GM21737 (cell line): ENCODE data around the gene CCDC200.
"Not testable (repeated sequence)": the region's sequence is repeated elsewhere in the genome, so short reads cannot be mapped to it uniquely, and the experiment has no call there.

ENCODE experiments used
- ATAC-seq: cut with Tn5 transposase; IDR thresholded peaks from one replicate; pipeline ENCODE4 v1.9.1; 2021; ENCODE audit warnings: mild to moderate bottlenecking, moderate library complexity; ENCODE audit not compliant: unreplicated experiment

CCDC200 gene

DNA sequence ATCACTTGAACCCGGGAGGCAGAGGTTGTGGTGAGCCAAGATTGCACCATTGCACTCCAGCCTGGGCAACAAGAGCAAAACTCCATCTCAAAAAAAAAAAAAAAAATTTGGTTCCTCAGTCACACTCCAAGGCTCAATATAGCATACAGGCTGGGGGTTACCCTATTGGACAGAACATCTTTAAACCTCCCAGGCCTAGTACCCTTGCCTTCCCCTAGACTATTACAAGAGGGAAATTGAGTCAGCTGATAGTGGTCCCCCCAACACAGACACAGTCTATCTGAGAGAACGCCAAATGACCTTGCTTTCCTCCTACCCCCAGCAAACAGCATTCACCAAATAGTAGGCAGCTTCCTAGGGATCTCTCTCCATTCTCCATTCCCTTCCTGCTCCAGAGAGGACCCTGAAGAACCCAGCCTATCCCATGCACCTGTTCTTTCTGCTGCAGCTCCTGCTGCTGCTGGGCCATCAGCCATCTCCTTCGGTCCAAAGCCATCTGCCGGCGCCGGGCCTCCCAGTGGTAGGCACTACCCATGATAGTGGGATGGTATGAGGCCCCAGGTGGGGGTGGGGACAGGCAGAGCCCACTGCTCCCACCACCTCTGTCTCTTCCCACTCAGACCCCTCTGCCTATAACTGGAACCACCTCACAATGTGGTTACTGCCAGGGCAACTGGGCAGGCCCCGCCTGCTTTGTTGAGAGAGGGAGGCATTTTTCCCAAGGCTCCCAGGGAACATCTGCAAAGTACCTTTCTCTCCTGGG is at the start of gene CCDC200:
CCDC200 (minus strand) TSS at position 604 of the 763 bp plus-strand sequence; CDS start at position 535, 69 bp downstream.
- ATAC-seq, result not testable (repeated sequence)

DNA sequence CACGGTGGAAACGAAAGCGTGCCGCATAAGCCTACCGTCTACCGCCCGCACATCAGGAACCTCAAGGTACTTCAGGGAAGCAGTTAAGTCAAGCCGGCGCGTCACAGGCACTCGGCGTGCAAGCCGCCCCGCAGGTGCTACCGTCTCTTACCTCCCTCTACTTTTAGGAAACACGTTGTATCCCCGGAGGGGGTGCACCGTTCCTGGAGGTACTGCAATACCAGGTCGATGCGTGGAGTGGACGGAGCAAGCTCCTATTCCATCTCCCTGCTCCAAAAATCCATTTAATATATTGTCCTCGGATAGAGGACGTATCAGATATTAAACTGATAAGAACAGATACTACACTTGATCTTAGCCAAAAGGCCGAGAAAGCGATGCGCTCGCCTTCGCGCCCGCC is 44.5 kb upstream of the CCDC200 start:
- not testable (repeated sequence) for ATAC-seq

DNA sequence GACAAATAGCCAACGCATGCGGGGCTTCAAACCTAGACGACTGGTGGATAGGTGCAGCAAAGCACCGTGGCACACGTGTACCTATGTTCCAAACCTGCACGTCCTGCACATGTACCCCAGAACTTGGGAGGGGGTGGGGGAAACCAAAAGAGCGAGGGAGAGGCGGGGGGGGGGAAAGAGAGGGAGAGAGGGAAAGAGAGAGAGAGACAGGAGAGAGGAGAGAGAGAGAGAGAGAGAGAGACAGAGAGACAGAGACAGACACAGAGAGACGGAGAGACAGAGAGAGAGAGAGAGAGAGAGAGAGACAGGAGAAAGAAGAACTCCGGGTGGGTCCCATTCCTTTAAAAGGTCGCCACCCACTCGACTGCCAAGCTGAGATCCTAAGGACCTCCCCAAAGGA is 44.1 kb upstream of the CCDC200 start:
- not testable (repeated sequence) for ATAC-seq

DNA sequence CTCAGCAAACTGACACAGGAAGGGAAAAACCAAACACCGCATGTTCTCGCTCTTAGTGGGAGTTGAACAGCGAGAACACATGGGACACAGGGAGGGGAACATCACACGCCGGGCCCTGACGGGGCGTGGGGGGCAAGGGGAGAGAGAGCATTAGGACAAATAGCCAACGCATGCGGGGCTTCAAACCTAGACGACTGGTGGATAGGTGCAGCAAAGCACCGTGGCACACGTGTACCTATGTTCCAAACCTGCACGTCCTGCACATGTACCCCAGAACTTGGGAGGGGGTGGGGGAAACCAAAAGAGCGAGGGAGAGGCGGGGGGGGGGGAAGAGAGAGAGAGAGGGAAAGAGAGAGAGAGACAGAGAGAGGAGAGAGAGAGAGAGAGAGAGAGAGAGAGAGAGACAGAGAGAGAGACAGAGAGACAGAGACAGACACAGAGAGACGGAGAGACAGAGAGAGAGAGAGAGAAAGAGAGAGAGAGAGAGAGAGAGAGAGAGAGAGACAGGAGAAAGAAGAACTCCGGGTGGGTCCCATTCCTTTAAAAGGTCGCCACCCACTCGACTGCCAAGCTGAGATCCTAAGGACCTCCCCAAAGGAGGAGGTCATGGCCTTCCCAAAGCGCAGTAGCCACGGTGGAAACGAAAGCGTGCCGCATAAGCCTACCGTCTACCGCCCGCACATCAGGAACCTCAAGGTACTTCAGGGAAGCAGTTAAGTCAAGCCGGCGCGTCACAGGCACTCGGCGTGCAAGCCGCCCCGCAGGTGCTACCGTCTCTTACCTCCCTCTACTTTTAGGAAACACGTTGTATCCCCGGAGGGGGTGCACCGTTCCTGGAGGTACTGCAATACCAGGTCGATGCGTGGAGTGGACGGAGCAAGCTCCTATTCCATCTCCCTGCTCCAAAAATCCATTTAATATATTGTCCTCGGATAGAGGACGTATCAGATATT is 42.4 kb upstream of the CCDC200 start:
- not testable (repeated sequence) for ATAC-seq

DNA sequence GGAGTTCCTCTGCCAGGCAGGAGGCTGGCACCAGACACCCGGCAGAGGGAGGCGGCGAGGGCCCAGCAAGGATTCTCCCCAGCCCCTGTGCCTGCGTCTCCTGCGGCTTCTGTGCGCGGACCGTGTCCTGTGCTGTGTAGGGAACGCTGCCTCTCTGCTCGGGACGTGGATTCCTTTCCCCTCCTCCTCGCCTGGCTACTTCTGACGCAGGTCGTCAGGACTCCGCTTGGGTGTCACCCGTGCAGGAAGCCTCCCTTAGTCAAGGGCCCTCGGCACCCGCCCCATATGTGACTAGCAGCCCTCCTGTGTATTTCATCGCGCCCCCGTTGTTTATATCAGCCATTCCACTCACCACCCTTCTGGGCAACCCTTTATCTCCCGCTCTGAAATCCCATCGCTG is 18.0 kb upstream of the CCDC200 start:
- ATAC-seq, result not testable (repeated sequence)

DNA sequence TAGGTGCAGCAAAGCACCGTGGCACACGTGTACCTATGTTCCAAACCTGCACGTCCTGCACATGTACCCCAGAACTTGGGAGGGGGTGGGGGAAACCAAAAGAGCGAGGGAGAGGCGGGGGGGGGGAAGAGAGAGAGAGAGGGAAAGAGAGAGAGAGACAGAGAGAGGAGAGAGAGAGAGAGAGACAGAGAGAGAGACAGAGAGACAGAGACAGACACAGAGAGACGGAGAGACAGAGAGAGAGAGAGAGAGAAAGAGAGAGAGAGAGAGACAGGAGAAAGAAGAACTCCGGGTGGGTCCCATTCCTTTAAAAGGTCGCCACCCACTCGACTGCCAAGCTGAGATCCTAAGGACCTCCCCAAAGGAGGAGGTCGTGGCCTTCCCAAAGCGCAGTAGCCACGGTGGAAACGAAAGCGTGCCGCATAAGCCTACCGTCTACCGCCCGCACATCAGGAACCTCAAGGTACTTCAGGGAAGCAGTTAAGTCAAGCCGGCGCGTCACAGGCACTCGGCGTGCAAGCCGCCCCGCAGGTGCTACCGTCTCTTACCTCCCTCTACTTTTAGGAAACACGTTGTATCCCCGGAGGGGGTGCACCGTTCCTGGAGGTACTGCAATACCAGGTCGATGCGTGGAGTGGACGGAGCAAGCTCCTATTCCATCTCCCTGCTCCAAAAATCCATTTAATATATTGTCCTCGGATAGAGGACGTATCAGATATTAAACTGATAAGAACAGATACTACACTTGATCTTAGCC is 12.4 kb upstream of the CCDC200 start:
- not testable (repeated sequence) for ATAC-seq

DNA sequence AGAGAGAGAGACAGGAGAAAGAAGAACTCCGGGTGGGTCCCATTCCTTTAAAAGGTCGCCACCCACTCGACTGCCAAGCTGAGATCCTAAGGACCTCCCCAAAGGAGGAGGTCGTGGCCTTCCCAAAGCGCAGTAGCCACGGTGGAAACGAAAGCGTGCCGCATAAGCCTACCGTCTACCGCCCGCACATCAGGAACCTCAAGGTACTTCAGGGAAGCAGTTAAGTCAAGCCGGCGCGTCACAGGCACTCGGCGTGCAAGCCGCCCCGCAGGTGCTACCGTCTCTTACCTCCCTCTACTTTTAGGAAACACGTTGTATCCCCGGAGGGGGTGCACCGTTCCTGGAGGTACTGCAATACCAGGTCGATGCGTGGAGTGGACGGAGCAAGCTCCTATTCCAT is 11.2 kb upstream of the CCDC200 start:
- not testable (repeated sequence) for ATAC-seq

DNA sequence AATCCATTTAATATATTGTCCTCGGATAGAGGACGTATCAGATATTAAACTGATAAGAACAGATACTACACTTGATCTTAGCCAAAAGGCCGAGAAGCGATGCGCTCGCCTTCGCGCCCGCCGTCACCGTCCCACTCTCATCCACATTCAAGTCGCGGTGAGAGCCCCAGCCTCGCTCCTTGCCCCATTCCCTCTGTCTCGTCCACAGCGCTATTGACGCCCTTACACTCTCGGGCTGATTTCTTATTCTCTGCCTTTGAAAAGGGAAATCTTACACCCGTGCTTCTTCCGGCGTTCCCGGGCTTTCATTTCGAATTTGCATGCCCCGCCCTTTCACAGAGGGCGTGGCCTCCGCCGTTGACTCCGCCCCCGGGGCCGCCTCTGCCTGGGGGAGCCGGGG is 5.5 kb upstream of the CCDC200 start, which contains the start of gene RNU2-1:
RNU2-1 (minus strand) TSS at position 101 of the 400 bp plus-strand sequence.
- ATAC-seq, result not testable (repeated sequence)

DNA sequence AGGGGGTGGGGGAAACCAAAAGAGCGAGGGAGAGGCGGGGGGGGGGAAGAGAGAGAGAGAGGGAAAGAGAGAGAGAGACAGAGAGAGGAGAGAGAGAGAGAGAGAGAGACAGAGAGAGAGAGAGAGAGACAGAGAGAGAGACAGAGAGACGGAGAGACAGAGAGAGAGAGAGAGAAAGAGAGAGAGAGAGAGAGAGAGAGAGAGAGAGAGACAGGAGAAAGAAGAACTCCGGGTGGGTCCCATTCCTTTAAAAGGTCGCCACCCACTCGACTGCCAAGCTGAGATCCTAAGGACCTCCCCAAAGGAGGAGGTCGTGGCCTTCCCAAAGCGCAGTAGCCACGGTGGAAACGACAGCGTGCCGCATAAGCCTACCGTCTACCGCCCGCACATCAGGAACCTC is 4.8 kb upstream of the CCDC200 start:
- not testable (repeated sequence) for ATAC-seq

DNA sequence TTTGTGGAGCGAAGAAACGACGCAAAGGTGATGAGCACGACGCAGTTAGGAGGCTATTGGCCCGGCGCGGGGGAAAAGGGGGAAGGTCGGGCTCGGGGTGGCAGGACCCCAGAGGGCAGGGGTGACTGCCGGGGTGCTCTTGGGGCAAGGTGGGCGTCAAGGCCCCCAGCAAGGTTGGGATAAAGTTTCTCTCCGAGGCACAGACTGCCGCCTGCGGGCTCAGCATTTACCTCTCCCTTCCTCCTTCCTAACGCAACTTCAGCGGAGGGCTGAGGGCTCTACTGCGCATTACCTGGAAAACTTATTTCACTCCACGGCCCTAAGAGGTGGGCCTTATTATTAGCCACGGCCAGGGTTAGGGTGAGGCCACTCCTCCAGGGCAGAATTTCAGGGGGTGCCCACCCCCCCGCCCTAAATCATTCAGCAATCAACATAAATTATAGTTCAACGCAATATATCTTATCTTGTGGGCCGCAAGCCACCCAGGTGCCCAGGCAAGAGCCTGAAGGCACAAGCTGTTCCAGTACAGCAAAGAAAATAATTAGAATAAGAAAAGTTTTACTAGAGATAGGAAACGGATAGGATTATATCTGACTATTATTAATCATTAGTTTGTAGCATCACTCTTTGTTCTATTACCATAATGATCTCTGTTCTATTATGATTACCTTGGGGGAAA is 3.7 kb upstream of the CCDC200 start:
- ATAC-seq, result not testable (repeated sequence)

DNA sequence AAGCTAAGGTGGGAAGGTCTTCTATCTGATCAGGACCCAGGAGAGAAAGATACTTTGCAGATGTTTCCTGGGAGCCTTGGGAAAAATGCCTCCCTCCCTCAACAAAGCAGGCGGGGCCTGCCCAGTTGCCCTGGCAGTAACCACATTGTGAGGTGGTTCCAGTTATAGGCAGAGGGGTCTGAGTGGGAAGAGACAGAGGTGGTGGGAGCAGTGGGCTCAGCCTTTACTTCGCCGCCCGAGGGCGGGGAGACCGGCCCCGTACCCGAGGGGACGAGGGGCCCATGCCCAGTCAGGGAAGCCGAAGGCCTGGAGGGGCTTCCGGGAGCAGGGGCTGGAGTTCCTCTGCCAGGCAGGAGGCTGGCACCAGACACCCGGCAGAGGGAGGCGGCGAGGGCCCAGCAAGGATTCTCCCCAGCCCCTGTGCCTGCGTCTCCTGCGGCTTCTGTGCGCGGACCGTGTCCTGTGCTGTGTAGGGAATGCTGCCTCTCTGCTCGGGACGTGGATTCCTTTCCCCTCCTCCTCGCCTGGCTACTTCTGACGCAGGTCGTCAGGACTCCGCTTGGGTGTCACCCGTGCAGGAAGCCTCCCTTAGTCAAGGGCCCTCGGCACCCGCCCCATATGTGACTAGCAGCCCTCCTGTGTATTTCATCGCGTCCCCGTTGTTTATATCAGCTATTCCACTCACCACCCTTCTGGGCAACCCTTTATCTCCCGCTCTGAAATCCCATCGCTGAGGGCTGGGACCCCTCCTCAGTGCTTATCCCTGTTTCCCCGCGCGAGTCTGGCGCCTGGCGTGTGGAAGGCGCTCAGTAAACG is 3.0 kb upstream of the CCDC200 start:
- not testable (repeated sequence) for ATAC-seq

DNA sequence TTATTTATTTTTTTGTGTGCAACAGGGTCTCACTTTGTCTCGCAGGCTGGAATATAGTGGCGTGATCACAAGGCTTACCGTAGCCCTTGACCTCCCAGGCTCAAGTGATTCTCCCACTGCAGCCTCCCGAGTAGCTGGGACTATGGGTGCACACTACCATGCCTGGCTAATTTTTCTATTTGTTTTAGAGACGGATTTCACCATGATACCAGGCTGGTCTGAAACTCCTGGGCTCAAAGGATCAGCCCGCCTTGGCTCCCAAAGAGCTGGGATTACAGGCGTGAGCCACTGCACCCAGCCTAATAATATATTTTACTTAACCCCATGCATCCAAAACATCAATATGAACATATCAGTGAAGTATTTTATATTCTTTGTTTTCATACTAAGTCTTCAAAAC is 2.0 kb downstream of the CCDC200 start:
- ATAC-seq, result no peak

DNA sequence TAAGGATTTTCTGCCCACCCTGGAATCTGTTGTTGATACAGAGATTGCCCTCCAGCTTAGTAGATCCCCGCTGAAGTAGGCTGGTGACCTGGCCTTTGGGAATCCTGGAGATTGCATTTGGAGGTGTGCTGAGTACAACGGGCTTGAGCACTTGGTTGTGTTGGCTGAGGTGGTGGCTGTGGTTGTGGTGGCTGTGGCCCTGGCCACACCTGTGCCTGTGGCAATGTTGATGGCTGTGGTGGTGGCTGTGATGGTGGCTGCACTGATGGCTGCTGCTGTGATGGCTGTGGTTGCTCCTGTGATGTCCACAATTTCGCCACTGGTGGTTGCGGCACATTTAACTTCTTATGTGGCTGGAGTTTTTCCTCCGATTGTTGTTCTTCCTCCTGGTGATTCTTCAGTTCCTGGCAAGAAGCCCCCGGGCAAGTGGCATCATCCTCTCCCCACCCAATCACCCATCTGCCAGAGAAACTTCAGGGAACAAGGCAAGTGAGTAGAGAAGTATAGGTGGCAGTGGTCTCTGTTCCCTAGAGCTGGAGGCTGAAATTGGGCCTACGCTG is 4.2 kb downstream of the CCDC200 start:
- ATAC-seq, result no peak

DNA sequence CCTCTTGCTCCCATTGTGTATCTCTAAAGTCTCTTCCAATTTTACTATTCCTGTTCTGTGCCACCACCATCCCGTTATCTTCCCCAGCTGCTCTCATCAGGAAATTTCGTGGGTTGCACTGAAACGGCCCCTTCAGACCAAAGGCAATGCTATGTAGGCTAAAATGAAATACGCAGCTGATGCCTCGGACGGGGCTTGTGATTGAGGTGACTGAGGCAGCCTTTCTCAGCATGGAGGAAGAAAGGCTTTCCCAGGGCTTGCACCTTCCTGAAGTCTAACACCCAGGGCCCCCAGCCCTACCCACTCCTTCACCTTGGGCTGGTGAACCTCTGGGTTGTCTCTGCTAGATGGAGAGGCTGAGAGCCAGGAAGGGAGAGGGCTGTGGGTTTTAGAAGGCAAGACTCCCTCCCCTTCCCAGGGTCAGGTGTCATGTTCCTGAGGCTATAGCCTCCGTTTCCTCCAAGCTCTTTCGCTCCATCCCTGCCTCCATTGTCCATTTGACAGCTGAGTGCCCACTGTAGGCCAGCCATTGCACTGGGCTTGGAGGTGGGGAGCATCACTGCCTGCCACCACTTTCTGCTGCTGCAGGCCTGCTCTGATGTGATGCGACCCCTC is 7.8 kb downstream of the CCDC200 start:
- ATAC-seq, result no peak

DNA sequence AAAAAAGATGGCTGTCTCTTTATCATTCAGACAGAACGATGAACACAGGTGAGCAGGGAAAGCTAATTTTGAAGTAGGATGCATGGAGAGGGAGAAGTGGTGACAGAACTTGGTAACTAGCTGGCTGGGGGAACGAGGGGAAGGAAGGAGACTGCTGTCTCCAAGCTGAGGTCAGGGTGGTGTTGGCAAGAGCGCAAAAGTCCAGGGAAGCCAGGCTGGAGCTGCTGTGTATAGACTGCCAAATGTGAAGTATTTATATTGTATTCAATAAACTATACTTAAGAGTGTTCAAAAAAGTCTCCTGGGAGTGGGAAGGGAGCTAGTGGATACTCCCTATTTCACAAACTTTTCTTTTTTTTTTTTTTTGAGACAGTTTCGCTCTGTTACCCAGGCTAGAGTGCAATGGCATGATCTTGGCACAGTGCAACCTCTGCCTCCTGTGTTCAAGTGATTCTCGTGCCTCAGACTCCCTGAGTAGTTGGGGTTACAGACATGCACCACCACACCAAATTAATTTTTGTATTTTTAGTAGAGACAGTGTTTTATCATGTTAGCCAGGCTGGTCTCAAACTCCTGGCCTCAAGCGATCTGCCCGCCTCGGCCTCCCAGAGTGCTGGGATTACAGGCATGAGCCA is 8.6 kb downstream of the CCDC200 start:
- no peak for ATAC-seq

DNA sequence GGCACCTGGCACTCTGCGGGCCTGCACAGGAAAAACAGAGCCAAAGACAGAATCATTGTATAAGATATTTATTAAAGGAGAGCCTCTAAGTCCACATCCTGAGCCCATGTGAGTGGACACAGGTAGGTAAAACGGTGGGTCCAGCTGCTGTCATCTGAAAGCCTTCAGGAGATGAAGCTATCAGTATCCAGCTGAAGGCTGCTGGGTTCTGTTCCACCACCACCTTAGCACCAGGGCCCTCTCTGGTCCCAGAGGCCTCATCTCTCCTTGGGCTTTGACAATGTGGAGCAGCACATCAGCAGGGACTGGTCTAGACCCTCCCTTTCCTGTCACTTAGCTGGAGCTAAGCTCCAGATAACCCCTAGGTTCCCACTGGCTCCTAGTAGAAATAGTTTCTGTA is 9.4 kb downstream of the CCDC200 start:
- no peak for ATAC-seq

DNA sequence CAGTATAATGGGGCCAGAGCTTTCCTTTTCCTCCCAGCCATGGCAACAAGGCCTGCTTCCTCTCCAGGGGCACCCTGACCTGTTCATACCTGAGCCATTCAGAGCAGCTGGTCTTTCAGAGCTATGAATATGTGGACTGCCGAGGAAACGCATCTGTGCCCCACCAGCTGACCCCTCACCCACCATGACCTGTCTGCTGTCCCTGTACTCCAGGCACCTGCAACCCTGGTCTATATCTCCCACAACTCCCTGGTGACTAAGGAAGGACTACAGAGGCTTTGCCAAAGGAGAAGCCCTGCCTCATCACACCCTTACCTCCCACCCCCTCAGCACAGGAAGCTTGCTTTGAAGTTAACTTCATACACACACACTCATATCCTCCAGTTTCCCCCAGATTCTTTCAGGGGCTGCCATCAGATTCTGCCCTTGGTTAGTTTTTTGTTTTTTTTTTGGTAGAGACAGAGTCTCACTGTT is 10.8 kb downstream of the CCDC200 start:
- ATAC-seq, result no peak
